Measurements from ENCODE around the gene AMY1C.

Gene AMY1C

DNA sequence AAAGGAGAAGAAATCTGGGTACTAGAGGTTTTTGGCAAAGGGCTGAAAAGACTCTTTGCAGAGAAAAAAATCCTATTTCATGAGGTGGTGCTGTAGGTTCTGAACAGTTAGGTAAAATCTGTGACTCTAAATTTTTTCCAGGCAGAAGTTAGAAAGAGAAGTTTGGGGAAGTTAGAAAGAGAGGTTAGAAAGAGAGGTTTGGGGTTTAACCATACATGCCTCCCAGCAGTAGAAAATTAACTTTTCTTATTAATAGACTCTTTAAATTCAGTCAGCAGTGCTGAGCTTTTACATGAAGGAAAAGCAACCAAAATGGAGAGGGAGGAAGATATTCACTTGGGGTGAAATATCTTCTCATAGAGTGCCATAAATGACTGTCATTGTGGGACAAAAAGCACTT lies 12.2 kb downstream of the AMY1C start:
- TF ChIP-seq, protein P1, sequence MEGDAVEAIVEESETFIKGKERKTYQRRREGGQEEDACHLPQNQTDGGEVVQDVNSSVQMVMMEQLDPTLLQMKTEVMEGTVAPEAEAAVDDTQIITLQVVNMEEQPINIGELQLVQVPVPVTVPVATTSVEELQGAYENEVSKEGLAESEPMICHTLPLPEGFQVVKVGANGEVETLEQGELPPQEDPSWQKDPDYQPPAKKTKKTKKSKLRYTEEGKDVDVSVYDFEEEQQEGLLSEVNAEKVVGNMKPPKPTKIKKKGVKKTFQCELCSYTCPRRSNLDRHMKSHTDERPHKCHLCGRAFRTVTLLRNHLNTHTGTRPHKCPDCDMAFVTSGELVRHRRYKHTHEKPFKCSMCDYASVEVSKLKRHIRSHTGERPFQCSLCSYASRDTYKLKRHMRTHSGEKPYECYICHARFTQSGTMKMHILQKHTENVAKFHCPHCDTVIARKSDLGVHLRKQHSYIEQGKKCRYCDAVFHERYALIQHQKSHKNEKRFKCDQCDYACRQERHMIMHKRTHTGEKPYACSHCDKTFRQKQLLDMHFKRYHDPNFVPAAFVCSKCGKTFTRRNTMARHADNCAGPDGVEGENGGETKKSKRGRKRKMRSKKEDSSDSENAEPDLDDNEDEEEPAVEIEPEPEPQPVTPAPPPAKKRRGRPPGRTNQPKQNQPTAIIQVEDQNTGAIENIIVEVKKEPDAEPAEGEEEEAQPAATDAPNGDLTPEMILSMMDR (IDR thresholded peaks at IDR 0.05) = no peak
- H3K79me2 ChIP-seq = no peaks in the 10 kb centered on the region
- H2AFZ ChIP-seq = no peak overlapping the region
- no peaks in the 10 kb centered on the region for H3K4me1 ChIP-seq
- H3K4me3 ChIP-seq (ENCODE audit: low read depth, low read length) = no peak overlapping the region
- H3K9ac ChIP-seq = no peak overlapping the region
- no peak overlapping the region for H3K27ac ChIP-seq
- H3K9me3 ChIP-seq (ENCODE audit: control insufficient read depth, low read length) = no peaks in the 10 kb centered on the region
- no peaks in the 10 kb centered on the region for H3K27me3 ChIP-seq (ENCODE audit: control insufficient read depth, insufficient read depth, low read length)
- H3K4me2 ChIP-seq (ENCODE audit: low read length) = no peak overlapping the region
- no peaks in the 10 kb centered on the region for H3K36me3 ChIP-seq (ENCODE audit: control insufficient read depth, insufficient read depth, low read length)

DNA sequence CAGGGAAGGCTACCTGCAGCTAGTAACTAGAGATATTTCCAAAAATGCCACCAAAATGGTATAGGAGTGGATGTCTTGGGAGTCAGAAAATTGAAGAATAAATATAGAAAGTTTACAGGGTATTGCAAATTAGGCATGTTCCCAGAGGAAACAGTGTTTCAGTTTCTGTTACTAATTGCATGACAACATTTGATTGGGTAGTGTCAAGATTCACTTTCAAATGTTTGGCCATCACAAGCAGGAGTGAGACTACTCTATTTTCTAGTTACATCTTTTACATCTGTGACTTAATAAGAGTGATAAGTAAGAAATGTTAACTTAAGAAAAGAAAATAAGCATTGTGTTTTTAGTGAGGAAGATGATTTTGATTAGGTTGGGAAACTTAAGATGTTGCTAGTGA lies 30.2 kb downstream of the AMY1C start:
- Histone ChIP-seq H3K4me3 (ENCODE audit: low read depth, low read length) (no peak overlapping the region), H3K36me3 (ENCODE audit: control insufficient read depth, insufficient read depth, low read length) (no peaks in the 10 kb centered on the region), H2AFZ (no peak overlapping the region), H3K79me2 (no peaks in the 10 kb centered on the region), H3K27ac (no peak overlapping the region), H3K4me1 (no peaks in the 10 kb centered on the region), H3K27me3 (ENCODE audit: control insufficient read depth, insufficient read depth, low read length) (no peaks in the 10 kb centered on the region), H3K9ac (no peak overlapping the region), H3K4me2 (ENCODE audit: low read length) (no peak overlapping the region), H3K9me3 (ENCODE audit: control insufficient read depth, low read length) (no peaks in the 10 kb centered on the region)
- TF ChIP-seq, protein P1 (IDR thresholded peaks at IDR 0.05) = no peak

DNA sequence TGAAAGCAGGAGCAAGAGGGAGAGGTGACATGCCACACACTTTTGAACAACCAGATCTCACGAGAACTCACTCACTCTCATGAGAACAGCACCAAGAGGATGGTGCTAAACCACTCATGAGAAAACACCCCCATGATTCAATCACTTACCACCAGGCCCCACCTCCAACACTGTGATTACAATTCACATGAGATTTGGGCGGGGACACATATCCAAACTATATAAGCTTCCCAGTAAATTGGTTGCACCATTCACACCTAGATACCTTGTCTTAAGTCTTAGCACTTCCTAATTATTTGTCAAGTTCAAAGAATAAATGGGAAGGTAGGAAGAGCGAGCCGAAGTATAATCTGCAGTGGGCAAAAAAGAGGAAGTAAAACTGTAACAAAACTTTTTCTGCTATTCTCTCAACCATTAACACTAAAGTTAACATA lies 34.3 kb downstream of the AMY1C start:
- TF ChIP-seq, protein P1 (IDR thresholded peaks at IDR 0.05) = no peak
- no peaks in the 10 kb centered on the region for H3K27me3 ChIP-seq (ENCODE audit: control insufficient read depth, insufficient read depth, low read length)
- H3K36me3 ChIP-seq (ENCODE audit: control insufficient read depth, insufficient read depth, low read length) = no peaks in the 10 kb centered on the region
- H3K9ac ChIP-seq = no peak overlapping the region
- H2AFZ ChIP-seq = no peak overlapping the region
- no peaks in the 10 kb centered on the region for H3K4me1 ChIP-seq
- H3K79me2 ChIP-seq = no peaks in the 10 kb centered on the region
- no peak overlapping the region for H3K4me2 ChIP-seq (ENCODE audit: low read length)
- H3K4me3 ChIP-seq (ENCODE audit: low read depth, low read length) = no peak overlapping the region
- H3K27ac ChIP-seq = no peak overlapping the region
- no peaks in the 10 kb centered on the region for H3K9me3 ChIP-seq (ENCODE audit: control insufficient read depth, low read length)

DNA sequence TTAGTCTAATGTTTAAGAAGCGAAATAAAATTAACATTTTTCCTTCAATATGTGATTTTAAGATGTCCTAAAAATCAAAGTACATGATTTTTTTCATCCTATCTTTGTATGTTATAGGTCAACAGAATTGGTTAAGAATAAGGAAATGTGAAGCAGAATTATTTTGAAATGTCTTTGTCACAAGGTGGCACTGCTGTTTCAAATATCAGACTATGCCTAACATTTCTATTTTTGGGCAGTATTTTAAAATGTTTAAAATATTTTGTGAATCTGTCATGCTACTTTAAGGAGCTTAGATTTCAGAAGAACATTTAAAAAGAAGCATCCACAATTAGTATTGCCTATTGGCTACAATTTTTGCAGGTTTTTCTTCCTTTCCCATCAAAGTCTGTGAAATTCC lies 38.7 kb downstream of the AMY1C start:
- no peaks in the 10 kb centered on the region for H3K79me2 ChIP-seq
- no peaks in the 10 kb centered on the region for H3K9me3 ChIP-seq (ENCODE audit: control insufficient read depth, low read length)
- H3K27ac ChIP-seq = no peak overlapping the region
- no peaks in the 10 kb centered on the region for H3K4me1 ChIP-seq
- H3K27me3 ChIP-seq (ENCODE audit: control insufficient read depth, insufficient read depth, low read length) = no peaks in the 10 kb centered on the region
- H2AFZ ChIP-seq = no peak overlapping the region
- TF ChIP-seq, protein P1 (IDR thresholded peaks at IDR 0.05) = no peak
- H3K4me2 ChIP-seq (ENCODE audit: low read length) = no peak overlapping the region
- H3K36me3 ChIP-seq (ENCODE audit: control insufficient read depth, insufficient read depth, low read length) = no peaks in the 10 kb centered on the region
- H3K4me3 ChIP-seq (ENCODE audit: low read depth, low read length) = no peak overlapping the region
- no peak overlapping the region for H3K9ac ChIP-seq

DNA sequence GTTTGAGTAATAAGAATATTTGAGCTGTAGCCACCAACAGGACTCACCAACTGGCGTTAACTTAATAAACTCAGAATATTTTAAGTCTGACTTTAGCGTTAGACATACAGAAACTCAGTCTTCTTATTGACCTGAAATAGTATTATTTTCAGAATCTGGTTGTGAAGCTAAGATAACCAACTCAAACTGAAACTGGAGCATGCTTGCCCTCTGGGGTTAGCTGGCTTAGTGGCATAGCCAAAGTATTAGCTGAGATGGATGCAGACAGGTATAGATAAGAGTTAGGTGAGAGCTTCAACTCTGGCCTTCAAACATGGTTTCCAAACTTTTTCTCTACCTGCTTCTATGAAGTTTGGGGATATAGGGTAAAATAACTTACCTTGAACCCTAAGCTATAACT lies 40.5 kb downstream of the AMY1C start:
- no peaks in the 10 kb centered on the region for H3K9me3 ChIP-seq (ENCODE audit: control insufficient read depth, low read length)
- H3K4me2 ChIP-seq (ENCODE audit: low read length) = no peak overlapping the region
- H3K4me1 ChIP-seq = no peaks in the 10 kb centered on the region
- no peaks in the 10 kb centered on the region for H3K27me3 ChIP-seq (ENCODE audit: control insufficient read depth, insufficient read depth, low read length)
- no peaks in the 10 kb centered on the region for H3K79me2 ChIP-seq
- TF ChIP-seq, protein P1 (IDR thresholded peaks at IDR 0.05) = no peak
- no peak overlapping the region for H3K9ac ChIP-seq
- no peak overlapping the region for H3K4me3 ChIP-seq (ENCODE audit: low read depth, low read length)
- H3K36me3 ChIP-seq (ENCODE audit: control insufficient read depth, insufficient read depth, low read length) = no peaks in the 10 kb centered on the region
- no peak overlapping the region for H2AFZ ChIP-seq
- no peak overlapping the region for H3K27ac ChIP-seq
